ENCODE data around the gene FBXO46.

The FBXO46 gene

DNA sequence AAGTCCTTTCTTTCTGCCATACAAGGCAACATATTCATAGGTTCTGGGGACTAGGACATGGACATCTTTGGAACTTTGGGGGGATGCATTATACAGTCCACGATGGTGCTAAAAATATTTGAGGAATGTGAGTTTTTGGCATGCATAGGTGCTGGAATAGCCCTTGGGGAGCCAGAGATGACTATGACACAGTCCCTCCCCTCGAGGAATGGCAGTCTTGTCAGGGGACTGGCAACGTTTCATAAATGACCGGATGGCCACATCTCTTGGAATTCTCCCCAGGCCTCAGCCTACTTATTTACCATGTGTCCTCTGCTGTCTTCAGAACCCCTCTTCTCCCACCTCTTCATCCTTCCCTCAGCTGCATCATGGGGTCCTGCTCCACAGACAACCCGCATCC, 16.2 kb upstream of the FBXO46 start:
- Mint-ChIP-seq H3K4me3 (no peak overlapping the region), H3K36me3 (ENCODE audit: low read depth) (no peaks in the 10 kb centered on the region), H3K27me3 (ENCODE audit: low read depth) (peaks cover 5% of the 10 kb centered on the region), H3K9me3 (no peaks in the 10 kb centered on the region), H3K27ac (no peak overlapping the region), H3K4me1 (no peaks in the 10 kb centered on the region)
- TF ChIP-seq CTCF (IDR thresholded peaks at IDR 0.05; ENCODE audit: unreplicated experiment in 3 of 3), result no peak

DNA sequence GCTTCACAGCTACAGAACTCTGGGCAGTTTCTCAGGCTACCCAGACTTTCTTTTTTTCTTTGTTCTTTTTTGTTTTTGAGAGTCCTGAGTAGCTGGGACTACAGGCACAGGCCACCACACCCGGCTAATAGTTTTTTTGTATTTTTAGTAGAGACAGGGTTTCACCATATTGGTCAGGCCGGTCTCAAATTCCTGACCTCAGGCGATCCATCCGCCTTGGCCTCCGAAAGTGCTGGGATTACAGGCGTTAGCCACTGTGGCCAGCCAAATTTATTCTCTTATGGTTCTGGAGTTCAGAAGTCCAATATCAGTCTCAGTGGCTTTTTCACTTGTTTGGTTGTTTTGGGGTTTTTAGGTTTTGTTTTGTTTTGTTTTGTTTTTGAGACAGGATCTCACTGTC, 14.9 kb upstream of the FBXO46 start:
- H3K27ac Mint-ChIP-seq, result no peak overlapping the region
- TF ChIP-seq CTCF (IDR thresholded peaks at IDR 0.05; ENCODE audit: unreplicated experiment in 3 of 3), result no peak
- H3K9me3 Mint-ChIP-seq, result no peaks in the 10 kb centered on the region
- H3K36me3 Mint-ChIP-seq (ENCODE audit: low read depth), result no peaks in the 10 kb centered on the region
- no peaks in the 10 kb centered on the region for H3K4me1 Mint-ChIP-seq
- no peak overlapping the region for H3K4me3 Mint-ChIP-seq
- H3K27me3 Mint-ChIP-seq (ENCODE audit: low read depth), result peaks cover 5% of the 10 kb centered on the region

GRCh38 chr19:45742969-45743368, 12.3 kb upstream of the FBXO46 start:
- Mint-ChIP-seq H3K9me3 (no peaks in the 10 kb centered on the region), H3K36me3 (ENCODE audit: low read depth) (no peaks in the 10 kb centered on the region), H3K4me3 (no peak overlapping the region), H3K27ac (no peak overlapping the region), H3K4me1 (no peaks in the 10 kb centered on the region), H3K27me3 (ENCODE audit: low read depth) (peaks cover 5% of the 10 kb centered on the region)
- no peak for TF ChIP-seq CTCF (IDR thresholded peaks at IDR 0.05; ENCODE audit: unreplicated experiment in 3 of 3)

- Mint-ChIP-seq H3K27me3 (ENCODE audit: low read depth) (no peaks in the 10 kb centered on the region), H3K4me1 (no peaks in the 10 kb centered on the region), H3K36me3 (ENCODE audit: low read depth) (no peaks in the 10 kb centered on the region), H3K27ac (no peak overlapping the region), H3K9me3 (no peaks in the 10 kb centered on the region), H3K4me3 (no peak overlapping the region)
- TF ChIP-seq CTCF (IDR thresholded peaks at IDR 0.05; ENCODE audit: unreplicated experiment in 3 of 3), result no peak
These were observed 9.1 kb upstream of the FBXO46 start for GRCh38 chr19:45739498-45740439.

DNA sequence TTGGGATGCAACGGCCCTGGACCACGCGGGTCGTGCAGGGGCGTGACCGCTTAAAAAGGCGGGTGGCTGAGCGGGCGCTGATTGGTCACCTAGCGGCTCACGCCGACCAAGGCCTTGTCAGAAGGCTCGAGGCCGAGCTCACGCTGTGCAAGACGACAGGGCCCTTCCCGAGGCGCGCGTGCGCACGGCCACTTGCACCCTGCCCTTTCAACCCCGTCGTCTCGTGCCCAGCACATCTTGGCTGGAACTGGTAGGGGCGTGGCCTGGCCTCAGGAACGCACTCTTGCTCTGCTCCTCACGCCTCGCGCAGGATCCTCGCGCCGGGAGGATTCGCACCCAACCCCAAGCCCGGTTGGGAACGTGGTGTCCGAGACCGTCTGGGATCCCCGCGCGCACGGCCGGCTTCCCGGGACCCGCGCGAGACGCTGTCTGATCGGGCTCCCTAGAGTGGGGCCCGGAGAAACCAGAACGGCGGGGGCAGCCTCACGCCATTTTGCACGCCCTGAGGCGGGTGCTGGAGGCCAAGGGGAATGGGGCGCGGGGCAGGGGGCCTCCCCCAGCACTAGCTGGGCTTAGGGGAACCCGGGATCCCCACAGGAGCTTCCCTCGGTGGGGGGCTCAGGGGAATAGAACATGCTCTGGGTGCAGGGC, 2.6 kb upstream of the FBXO46 start, which contains the start of gene MEIOSIN:
MEIOSIN (plus strand) TSS at position 280 of the 651 bp plus-strand sequence. CDS start 1,938 bp downstream, outside the sequence.
- peaks cover 1% of the 10 kb centered on the region for H3K36me3 Mint-ChIP-seq (ENCODE audit: low read depth)
- H3K4me3 Mint-ChIP-seq, result peak within 1 kb of the TSS in 2 of 3 experiments; percentile 36 to 45
- TF ChIP-seq CTCF (IDR thresholded peaks at IDR 0.05; ENCODE audit: unreplicated experiment in 3 of 3), result no peak
- no peaks in the 10 kb centered on the region for H3K9me3 Mint-ChIP-seq
- no peaks in the 10 kb centered on the region for H3K27me3 Mint-ChIP-seq (ENCODE audit: low read depth)
- peak within 1 kb of the TSS in 2 of 3 experiments; percentile 22 to 43 for H3K27ac Mint-ChIP-seq
- H3K4me1 Mint-ChIP-seq, result peaks cover 18% of the 10 kb centered on the region
